Measurements from ENCODE around the gene SLC16A4. TPM values are rescaled to one million over a fixed set of nuclear protein-coding genes. Genes with fewer than 3 reads are reported as not detected.

SLC16A4 gene
- total RNA-seq, 1 donor from 2014 or later = 4.4 TPM

DNA sequence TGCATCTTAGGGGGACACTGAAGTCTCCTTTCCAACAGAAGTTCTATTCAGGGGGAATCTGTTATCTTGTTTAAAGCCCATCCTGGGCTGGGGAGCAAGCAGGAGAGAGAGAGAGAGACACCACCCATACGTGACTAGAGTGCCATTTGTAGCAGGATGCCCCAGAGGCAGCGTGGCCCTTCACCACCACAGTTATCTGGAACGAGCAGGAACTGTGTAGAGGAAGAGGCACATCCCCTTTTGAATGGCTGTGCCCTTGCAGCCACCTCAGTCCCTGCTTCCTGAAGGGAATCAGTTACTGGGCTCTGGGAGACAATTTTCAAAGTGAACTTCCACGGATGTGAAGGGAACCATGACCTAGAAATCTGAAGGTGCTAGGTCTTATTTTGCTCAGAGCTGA lies 36.0 kb upstream of the SLC16A4 start:
- no peak overlapping the region for H3K27ac Mint-ChIP-seq (ENCODE audit: unreplicated experiment)
- no peaks in the 10 kb centered on the region for H3K9me3 Mint-ChIP-seq (ENCODE audit: unreplicated experiment)
- H3K27me3 Mint-ChIP-seq (ENCODE audit: unreplicated experiment) = peaks cover 7% of the 10 kb centered on the region
- no peak for DNase-seq
- TF ChIP-seq, protein P1, sequence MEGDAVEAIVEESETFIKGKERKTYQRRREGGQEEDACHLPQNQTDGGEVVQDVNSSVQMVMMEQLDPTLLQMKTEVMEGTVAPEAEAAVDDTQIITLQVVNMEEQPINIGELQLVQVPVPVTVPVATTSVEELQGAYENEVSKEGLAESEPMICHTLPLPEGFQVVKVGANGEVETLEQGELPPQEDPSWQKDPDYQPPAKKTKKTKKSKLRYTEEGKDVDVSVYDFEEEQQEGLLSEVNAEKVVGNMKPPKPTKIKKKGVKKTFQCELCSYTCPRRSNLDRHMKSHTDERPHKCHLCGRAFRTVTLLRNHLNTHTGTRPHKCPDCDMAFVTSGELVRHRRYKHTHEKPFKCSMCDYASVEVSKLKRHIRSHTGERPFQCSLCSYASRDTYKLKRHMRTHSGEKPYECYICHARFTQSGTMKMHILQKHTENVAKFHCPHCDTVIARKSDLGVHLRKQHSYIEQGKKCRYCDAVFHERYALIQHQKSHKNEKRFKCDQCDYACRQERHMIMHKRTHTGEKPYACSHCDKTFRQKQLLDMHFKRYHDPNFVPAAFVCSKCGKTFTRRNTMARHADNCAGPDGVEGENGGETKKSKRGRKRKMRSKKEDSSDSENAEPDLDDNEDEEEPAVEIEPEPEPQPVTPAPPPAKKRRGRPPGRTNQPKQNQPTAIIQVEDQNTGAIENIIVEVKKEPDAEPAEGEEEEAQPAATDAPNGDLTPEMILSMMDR (IDR thresholded peaks at IDR 0.05; ENCODE audit: partially characterized antibody, unreplicated experiment) = no peak
- H3K4me3 Mint-ChIP-seq (ENCODE audit: unreplicated experiment) = no peak overlapping the region
- peaks cover 5% of the 10 kb centered on the region for H3K4me1 Mint-ChIP-seq (ENCODE audit: low read depth, unreplicated experiment)
- H3K36me3 Mint-ChIP-seq (ENCODE audit: unreplicated experiment) = peaks cover 3% of the 10 kb centered on the region

DNA sequence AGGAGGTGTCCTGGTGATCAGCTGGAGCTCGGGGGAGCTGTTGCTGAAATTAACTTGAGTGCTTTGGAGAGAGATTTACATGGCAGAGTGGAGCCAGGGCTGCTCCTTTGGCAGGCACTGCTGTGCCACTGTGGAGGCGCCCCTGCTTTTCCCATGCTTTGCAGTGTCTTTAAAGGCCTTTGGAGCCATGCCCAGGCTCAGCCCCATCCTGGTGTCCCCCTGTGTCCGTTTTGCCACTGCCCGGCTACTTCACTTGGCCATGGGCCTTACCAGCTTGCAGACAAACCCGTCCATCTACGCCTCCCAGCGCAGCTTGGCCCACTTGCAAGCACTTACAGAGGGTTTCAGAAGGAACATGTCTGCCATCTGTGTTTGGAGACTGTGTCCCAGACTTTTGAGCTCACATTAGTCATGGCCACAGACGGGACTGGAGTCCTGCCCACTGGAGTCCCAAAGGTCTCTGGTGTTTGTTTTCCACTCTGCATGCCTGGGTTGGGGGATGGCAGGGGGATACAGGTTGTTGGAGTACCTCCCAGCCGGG lies 34.9 kb upstream of the SLC16A4 start:
- H3K27ac Mint-ChIP-seq (ENCODE audit: unreplicated experiment) = no peak overlapping the region
- DNase-seq = no peak
- peaks cover 10% of the 10 kb centered on the region for H3K36me3 Mint-ChIP-seq (ENCODE audit: unreplicated experiment)
- H3K27me3 Mint-ChIP-seq (ENCODE audit: unreplicated experiment) = peaks cover under 1% of the 10 kb centered on the region
- H3K4me3 Mint-ChIP-seq (ENCODE audit: unreplicated experiment) = no peak overlapping the region
- no peaks in the 10 kb centered on the region for H3K9me3 Mint-ChIP-seq (ENCODE audit: unreplicated experiment)
- TF ChIP-seq, protein P1 (IDR thresholded peaks at IDR 0.05; ENCODE audit: partially characterized antibody, unreplicated experiment) = no peak
- H3K4me1 Mint-ChIP-seq (ENCODE audit: low read depth, unreplicated experiment) = peaks cover 5% of the 10 kb centered on the region

DNA sequence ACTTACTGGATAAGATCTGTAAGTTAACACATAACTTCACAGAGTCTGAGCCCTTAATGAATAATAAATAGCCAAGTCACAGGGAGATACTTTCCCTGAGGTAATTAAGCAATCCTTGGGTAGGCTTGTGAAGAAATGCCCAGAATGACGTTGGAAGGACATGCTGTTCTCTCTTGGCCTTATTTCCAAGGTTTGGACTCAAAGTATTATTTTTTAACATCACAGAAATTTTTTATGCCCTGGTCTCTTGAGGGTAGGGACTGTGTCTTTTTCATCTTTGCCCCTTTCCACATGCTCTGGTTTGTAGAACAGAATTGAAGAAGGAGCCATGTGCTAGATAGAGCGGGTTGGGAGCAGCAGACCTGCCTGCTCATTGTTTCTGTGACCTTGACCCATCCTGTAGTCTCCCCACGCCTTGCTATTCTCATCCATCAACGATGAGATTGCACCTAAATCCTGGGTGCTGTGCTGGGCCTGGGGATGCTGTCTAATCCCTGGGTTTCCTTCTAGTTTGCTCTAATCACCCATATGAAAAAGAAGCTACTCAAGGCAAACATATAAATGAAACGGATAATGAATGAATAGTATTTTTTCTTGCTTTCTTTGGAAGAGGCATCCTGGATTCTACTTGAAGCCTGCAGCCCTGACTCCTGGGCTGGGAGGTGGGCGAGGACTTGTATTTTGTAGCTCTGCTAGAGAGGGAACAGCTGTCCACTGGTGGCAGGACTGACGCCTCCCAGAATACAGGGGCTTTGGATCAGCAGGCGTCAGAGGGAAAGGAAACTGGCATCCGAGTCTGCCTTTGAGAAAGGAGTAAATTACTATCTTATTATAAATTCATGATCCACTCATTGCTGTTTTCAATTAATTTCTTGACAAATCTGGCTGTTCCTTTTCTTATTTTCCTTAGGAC lies 34.1 kb upstream of the SLC16A4 start:
- no peak overlapping the region for H3K27ac Mint-ChIP-seq (ENCODE audit: unreplicated experiment)
- H3K9me3 Mint-ChIP-seq (ENCODE audit: unreplicated experiment) = peaks cover 1% of the 10 kb centered on the region
- no peak for DNase-seq
- H3K27me3 Mint-ChIP-seq (ENCODE audit: unreplicated experiment) = no peaks in the 10 kb centered on the region
- H3K36me3 Mint-ChIP-seq (ENCODE audit: unreplicated experiment) = peaks cover 10% of the 10 kb centered on the region
- H3K4me1 Mint-ChIP-seq (ENCODE audit: low read depth, unreplicated experiment) = peaks cover 5% of the 10 kb centered on the region
- TF ChIP-seq, protein P1 (IDR thresholded peaks at IDR 0.05; ENCODE audit: partially characterized antibody, unreplicated experiment) = no peak
- H3K4me3 Mint-ChIP-seq (ENCODE audit: unreplicated experiment) = no peak overlapping the region

DNA sequence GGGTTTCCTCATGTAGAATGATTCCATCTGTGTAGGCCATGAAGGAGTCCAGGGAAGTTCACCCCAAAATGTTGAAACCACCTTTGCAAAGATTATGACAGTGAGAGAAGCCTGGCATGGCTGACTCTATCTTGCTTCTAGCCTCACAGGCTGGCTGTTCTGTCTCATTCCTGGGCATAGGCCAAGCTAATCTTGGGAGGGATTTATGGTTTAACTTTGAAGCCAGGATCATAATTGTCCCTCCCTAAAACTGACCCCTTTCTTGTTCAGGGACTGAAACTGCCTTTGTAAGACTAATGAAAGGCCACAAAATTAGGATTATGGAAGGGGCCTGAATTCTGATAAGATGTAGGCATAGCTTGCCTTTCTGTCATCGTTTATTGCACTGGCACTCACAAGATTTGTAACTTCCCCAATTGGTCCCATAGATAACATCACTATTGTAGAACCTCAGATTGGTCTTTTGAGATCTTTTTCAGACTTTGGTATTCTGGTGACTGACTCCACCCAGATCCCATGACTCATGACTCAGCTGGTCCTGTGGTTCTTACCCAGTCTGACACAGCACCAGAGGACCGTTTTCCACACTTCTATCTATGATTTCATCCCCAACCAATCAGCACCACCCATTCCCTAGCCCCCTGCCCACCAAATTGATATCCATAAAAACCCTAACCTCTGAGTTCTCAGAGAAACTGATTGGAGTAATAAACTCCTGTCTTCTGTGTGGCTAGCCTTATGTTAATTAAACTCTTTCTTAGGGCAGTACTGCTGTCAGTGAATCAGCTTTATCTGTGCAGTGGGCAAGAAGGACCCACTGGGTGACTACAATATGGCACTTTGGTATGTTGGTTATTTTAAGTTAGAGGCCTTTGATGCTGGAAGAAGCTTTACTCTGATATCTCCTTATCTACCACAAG lies 30.3 kb upstream of the SLC16A4 start:
- Mint-ChIP-seq H3K27ac (ENCODE audit: unreplicated experiment) (no peak overlapping the region), H3K27me3 (ENCODE audit: unreplicated experiment) (peaks cover 2% of the 10 kb centered on the region), H3K9me3 (ENCODE audit: unreplicated experiment) (peaks cover 1% of the 10 kb centered on the region), H3K4me1 (ENCODE audit: low read depth, unreplicated experiment) (peaks cover 5% of the 10 kb centered on the region), H3K4me3 (ENCODE audit: unreplicated experiment) (no peak overlapping the region), H3K36me3 (ENCODE audit: unreplicated experiment) (peaks cover 10% of the 10 kb centered on the region)
- DNase-seq = no peak
- TF ChIP-seq, protein P1 (IDR thresholded peaks at IDR 0.05; ENCODE audit: partially characterized antibody, unreplicated experiment) = no peak

All from glutamatergic neuron (in vitro differentiated cells).